Prostate gland (tissue), 2 donors: ENCODE results near the gene SMCO4.

ENCODE experiments used
- CTCF ChIP-seq, 4 experiments: fragments of 200-600 bp in 2 of 4; fragments of 450-650 bp in 2 of 4; sonication (generic) in 2 of 4; IDR thresholded peaks; 1 replicate in 3 of 4; 2 replicates in 1 of 4; pipeline ENCODE4 v1.5.1; 2016 to 2019; ENCODE audit warnings: antibody characterized with exemption in 4 of 4, mild to moderate bottlenecking in 2 of 4, moderate library complexity in 2 of 4
- POLR2A ChIP-seq: fragments of 450-650 bp; IDR thresholded peaks from one replicate; pipeline ENCODE4 v1.6.1; 2016; ENCODE audit warnings: antibody characterized with exemption, mild to moderate bottlenecking
- POLR2AphosphoS5 ChIP-seq: sonication (generic); formaldehyde crosslinking; IDR thresholded peaks from one replicate; pipeline ENCODE4 v1.6.1; 2017; ENCODE audit warnings: antibody characterized with exemption

- TF ChIP-seq CTCF (IDR thresholded peaks at IDR 0.05) (no peak), POLR2AphosphoS5 (no peak), POLR2A (no peak)
These were observed 42.4 kb downstream of the SMCO4 start for GRCh38 chr11:93500759-93501158.
